Loucy (cell line): ENCODE results near the gene DACH1.

Experiments used
- H2AFZ ChIP-seq: fragments of 200-600 bp; sonication (generic); 2 replicates; pipeline ENCODE4 v1.6.0; 2016; ENCODE audit warnings: antibody characterized with exemption, mild to moderate bottlenecking, low read length, moderate library complexity
- H3F3A ChIP-seq: fragments of 200-600 bp; 2 replicates; pipeline ENCODE4 v1.6.0; 2016; ENCODE audit warnings: antibody characterized with exemption, low read depth, mild to moderate bottlenecking
- H3K27me3 ChIP-seq: fragments of 200-600 bp; sonication (generic); 2 replicates; pipeline ENCODE4 v1.6.1; 2014; ENCODE audit warnings: low read length, mild to moderate bottlenecking; ENCODE audit not compliant: insufficient read depth, poor library complexity, severe bottlenecking
- H3K36me3 ChIP-seq: fragments of 200-600 bp; sonication (generic); 2 replicates; pipeline ENCODE4 v1.6.1; 2016; ENCODE audit warnings: low read length; ENCODE audit not compliant: insufficient read depth
- H3K4me1 ChIP-seq: fragments of 200-600 bp; sonication (generic); 2 replicates; pipeline ENCODE4 v1.5.1; 2014; ENCODE audit warnings: low read length, mild to moderate bottlenecking; ENCODE audit not compliant: insufficient read depth, poor library complexity, severe bottlenecking
- H3K4me2 ChIP-seq: fragments of 200-600 bp; sonication (generic); 2 replicates; pipeline ENCODE4 v1.6.0; 2014; ENCODE audit warnings: antibody characterized with exemption, low read length, low read depth, mild to moderate bottlenecking; ENCODE audit not compliant: poor library complexity, severe bottlenecking
- H3K4me3 ChIP-seq: fragments of 200-600 bp; sonication (generic); 2 replicates; pipeline ENCODE4 v1.5.1; 2014; ENCODE audit warnings: low read length, mild to moderate bottlenecking, mixed read lengths; ENCODE audit not compliant: poor library complexity, severe bottlenecking
- H3K79me2 ChIP-seq: fragments of 200-600 bp; sonication (generic); 2 replicates; pipeline ENCODE4 v1.6.1; 2014; ENCODE audit warnings: low read length; ENCODE audit not compliant: insufficient read depth
- H3K9ac ChIP-seq: fragments of 200-600 bp; sonication (generic); 2 replicates; pipeline ENCODE4 v1.6.0; 2014; ENCODE audit warnings: mild to moderate bottlenecking, low read depth, low read length, moderate library complexity; ENCODE audit not compliant: poor library complexity, severe bottlenecking
- H3K9me2 ChIP-seq: fragments of 200-600 bp; sonication (generic); replicated peaks from 2 replicates; pipeline ENCODE4 v1.6.1; 2016; ENCODE audit warnings: low read depth, low read length, mixed read lengths
- H3K9me3 ChIP-seq: fragments of 200-600 bp; sonication (generic); 2 replicates; pipeline ENCODE4 v1.6.1; 2014; ENCODE audit warnings: mild to moderate bottlenecking, antibody characterized with exemption, low read length, low read depth; ENCODE audit not compliant: insufficient read depth
- H4K20me1 ChIP-seq: fragments of 200-600 bp; sonication (generic); 2 replicates; pipeline ENCODE4 v1.6.0; 2014; ENCODE audit warnings: antibody characterized with exemption, low read length, mild to moderate bottlenecking; ENCODE audit not compliant: insufficient read depth, poor library complexity, severe bottlenecking
- EZH2phosphoT487 ChIP-seq: fragments of 200-600 bp; IDR thresholded peaks from 2 replicates; pipeline ENCODE4 v1.6.1; 2018; ENCODE audit warnings: antibody characterized with exemption, mild to moderate bottlenecking, moderate library complexity, borderline replicate concordance
- TF ChIP-seq, protein P1 (sequence below): fragments of 200-600 bp; sonication (generic); conservative IDR thresholded peaks from 2 replicates; pipeline ENCODE4 v1.5.1; 2014; ENCODE audit warnings: mild to moderate bottlenecking, antibody characterized with exemption, low read length

Gene DACH1

DNA sequence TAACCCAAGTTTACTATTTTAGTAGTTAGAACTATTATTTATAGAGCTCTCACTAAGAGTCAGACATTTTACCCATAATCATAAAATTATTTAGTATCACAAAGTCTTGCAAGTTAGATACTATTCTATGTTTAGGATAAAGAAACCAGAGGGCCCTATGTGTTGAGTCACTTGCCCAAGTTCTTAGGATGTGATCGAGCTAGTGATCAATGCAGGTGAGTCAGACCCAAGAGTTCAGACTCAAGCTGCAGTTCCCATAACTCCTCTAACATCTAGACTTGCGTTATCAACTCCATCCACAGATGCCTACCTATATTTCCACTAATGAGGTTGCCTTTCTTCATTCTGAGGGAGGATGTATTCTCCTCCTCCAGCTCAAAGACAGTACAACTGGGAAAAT is 53.8 kb downstream of the DACH1 start:
- Histone ChIP-seq H3K9me3 (no peaks in the 10 kb centered on the region), H3K4me1 (peaks cover 8% of the 10 kb centered on the region), H3K4me3 (no peak overlapping the region), H2AFZ (no peak overlapping the region), H3K27me3 (no peaks in the 10 kb centered on the region), H4K20me1 (no peaks in the 10 kb centered on the region), H3K4me2 (no peak overlapping the region), H3K9me2 (no peaks in the 10 kb centered on the region), H3F3A (no peaks in the 10 kb centered on the region), H3K9ac (no peak overlapping the region), H3K36me3 (no peaks in the 10 kb centered on the region; the same call in 1 of the 2 replicates), H3K79me2 (no peaks in the 10 kb centered on the region)
- TF ChIP-seq, protein P1, sequence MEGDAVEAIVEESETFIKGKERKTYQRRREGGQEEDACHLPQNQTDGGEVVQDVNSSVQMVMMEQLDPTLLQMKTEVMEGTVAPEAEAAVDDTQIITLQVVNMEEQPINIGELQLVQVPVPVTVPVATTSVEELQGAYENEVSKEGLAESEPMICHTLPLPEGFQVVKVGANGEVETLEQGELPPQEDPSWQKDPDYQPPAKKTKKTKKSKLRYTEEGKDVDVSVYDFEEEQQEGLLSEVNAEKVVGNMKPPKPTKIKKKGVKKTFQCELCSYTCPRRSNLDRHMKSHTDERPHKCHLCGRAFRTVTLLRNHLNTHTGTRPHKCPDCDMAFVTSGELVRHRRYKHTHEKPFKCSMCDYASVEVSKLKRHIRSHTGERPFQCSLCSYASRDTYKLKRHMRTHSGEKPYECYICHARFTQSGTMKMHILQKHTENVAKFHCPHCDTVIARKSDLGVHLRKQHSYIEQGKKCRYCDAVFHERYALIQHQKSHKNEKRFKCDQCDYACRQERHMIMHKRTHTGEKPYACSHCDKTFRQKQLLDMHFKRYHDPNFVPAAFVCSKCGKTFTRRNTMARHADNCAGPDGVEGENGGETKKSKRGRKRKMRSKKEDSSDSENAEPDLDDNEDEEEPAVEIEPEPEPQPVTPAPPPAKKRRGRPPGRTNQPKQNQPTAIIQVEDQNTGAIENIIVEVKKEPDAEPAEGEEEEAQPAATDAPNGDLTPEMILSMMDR, result no peak
- TF ChIP-seq EZH2phosphoT487, result no peak

DNA sequence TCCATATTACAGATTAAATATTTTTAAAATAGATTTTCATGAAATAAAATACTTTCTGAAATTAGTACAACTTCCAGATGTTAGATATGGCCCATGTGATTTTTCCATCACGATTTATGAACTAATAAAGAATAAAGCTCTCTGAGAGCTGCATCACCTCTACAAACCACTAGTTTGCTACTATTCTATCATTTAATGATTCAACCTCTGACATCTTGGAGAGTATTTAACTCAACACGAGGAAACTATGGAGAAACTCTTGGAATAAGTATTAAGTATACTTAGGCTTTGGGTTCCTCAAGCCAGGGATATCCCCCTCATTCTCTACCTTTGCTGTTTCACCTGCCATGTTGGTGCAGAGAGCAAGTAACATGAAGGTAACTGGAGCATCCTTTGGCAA is 55.7 kb downstream of the DACH1 start:
- no peaks in the 10 kb centered on the region for H3F3A ChIP-seq
- H3K9me2 ChIP-seq, result no peaks in the 10 kb centered on the region
- H3K4me1 ChIP-seq, result peaks cover 8% of the 10 kb centered on the region
- no peak overlapping the region for H3K4me2 ChIP-seq
- H3K36me3 ChIP-seq, result no peaks in the 10 kb centered on the region; the same call in 1 of the 2 replicates
- no peaks in the 10 kb centered on the region for H3K27me3 ChIP-seq
- no peak overlapping the region for H3K9ac ChIP-seq
- no peaks in the 10 kb centered on the region for H4K20me1 ChIP-seq
- no peaks in the 10 kb centered on the region for H3K9me3 ChIP-seq
- TF ChIP-seq EZH2phosphoT487, result no peak
- TF ChIP-seq, protein P1, result no peak; the same call in 1 of the 2 replicates
- H3K4me3 ChIP-seq, result no peak overlapping the region
- H2AFZ ChIP-seq, result no peak overlapping the region
- no peaks in the 10 kb centered on the region for H3K79me2 ChIP-seq

DNA sequence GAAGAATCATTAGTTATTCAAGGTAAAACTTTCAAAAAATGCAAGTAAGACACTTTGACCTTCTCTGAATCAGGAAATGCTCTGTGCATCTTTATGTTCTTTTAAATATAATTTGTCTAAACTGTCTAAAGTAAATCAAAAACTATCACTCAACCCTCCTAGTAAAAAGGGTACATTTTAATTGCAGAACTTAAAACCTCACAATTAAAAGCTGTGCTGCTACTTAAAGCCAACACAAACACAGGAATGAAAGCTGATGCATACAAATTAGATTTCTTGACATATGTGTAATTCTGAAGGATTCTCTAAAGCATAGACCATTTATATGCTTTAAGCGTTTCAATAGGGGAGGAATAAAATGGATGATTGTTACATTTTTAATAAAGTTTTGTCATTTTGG is 58.3 kb downstream of the DACH1 start:
- no peaks in the 10 kb centered on the region for H3K79me2 ChIP-seq
- H2AFZ ChIP-seq, result no peak overlapping the region
- H3F3A ChIP-seq, result no peaks in the 10 kb centered on the region
- no peaks in the 10 kb centered on the region for H3K9me2 ChIP-seq
- H3K4me1 ChIP-seq, result no peaks in the 10 kb centered on the region
- H3K9ac ChIP-seq, result no peak overlapping the region
- H3K27me3 ChIP-seq, result no peaks in the 10 kb centered on the region
- H3K36me3 ChIP-seq, result no peaks in the 10 kb centered on the region; the same call in 1 of the 2 replicates
- H3K4me2 ChIP-seq, result no peak overlapping the region
- TF ChIP-seq EZH2phosphoT487, result no peak
- TF ChIP-seq, protein P1, result no peak
- H3K4me3 ChIP-seq, result no peak overlapping the region
- H4K20me1 ChIP-seq, result no peaks in the 10 kb centered on the region
- no peaks in the 10 kb centered on the region for H3K9me3 ChIP-seq
